ENCODE data around the gene GNG13.

Gene GNG13

GRCh38 chr16:784431-784830 lies 16.1 kb downstream of the GNG13 start:
- no peak for TF ChIP-seq CTCF (IDR thresholded peaks at IDR 0.05; ENCODE audit: insufficient read depth, low read length, missing control alignments)
- no peak for DNase-seq (ENCODE audit: low read depth, low spot score)
- no peak overlapping the region for H3K4me3 ChIP-seq (ENCODE audit: low read depth, low read length)
- POLR2A ChIA-PET: interaction anchor here (1.2 kb wide), 1 partner anchor 70 kb away, joined by 3 read pairs; the partner anchor contains the start of gene METRN
- CTCF ChIA-PET: interaction anchor here (0.8 to 7.7 kb wide), 13 partner anchors 8 to 208 kb away, joined by 3 to 210 read pairs (median 7); partner anchors contain the start of genes ANTKMT, CIAO3, METRN and MSLN

DNA sequence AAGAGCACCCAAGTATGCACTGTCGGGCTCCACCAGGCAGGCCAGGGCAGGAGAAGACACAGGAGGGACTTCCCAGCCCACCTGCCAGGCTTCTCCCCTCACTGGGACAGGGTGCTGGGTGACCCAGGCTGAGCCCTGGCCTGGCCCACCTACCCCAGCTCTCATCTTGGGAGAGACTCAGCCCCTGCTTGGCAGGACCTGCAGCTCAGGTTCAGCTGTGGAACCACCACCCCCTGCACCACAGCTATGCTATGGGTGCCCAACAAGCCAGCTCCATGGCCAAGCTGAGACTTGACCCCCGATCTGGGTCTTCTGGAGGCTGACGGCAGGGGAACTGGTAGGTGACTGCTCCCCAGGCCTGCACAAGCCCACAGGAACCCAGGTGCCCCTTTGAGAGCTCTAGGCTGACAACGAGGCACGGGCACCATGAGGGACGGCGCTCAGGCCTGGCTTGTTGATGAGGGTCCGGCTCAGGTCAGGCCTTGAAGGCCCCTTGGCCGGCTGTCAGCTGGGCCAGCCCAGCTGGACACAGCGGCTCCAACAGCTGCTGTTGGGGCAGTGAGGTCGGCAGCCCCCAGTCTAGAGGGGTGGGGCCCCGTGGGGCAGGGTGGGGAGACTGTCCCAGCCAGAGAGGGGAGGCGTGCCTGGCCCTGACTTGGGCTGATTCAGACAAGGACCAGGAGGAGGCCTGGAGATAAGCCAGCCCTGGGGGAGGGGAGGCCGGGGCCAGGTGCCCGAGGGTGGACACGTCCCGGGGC lies 17.0 kb downstream of the GNG13 start:
- ChIA-PET CTCF (interaction anchor here (1.0 to 7.7 kb wide), 2 partner anchors 35 to 71 kb away, joined by 3 to 210 read pairs; partner anchors contain the start of gene METRN), POLR2A (interaction anchor here (1.3 kb wide), 1 partner anchor 71 kb away, joined by 4 read pairs; no protein-coding TSS in a partner anchor)
- no peak for DNase-seq (ENCODE audit: low read depth, low spot score)
- no peak for TF ChIP-seq CTCF (IDR thresholded peaks at IDR 0.05; ENCODE audit: insufficient read depth, low read length, missing control alignments)
- no peak overlapping the region for H3K4me3 ChIP-seq (ENCODE audit: low read depth, low read length)

- POLR2A ChIA-PET: interaction anchor here (1.3 kb wide), 1 partner anchor 71 kb away, joined by 4 read pairs; no protein-coding TSS in a partner anchor
- no peak for DNase-seq (ENCODE audit: low read depth, low spot score)
Observed at GRCh38 chr16:782766-783403, 17.6 kb downstream of the GNG13 start.

DNA sequence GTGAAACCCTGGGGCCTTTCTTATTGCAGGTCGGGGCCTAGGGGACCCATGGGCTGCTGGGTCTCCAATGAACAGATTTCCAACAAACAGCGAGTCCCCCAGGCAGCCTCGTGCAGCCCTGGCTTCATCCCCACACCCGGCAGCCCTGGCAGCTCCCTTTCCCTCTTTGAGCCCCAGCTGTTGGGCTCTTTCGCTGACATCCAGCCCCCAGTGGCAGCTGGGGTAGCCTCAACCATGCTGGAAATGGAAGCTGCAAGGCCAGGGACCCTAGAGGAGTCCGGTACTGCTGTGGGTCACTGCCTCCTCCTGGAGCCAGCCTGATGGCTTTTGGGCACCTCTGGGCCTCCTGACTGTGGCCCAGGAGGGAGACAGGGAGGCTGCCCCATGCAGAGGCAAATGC lies 18.3 kb downstream of the GNG13 start:
- ChIA-PET CTCF (interaction anchor here (7.7 kb wide), 1 partner anchor 69 kb away, joined by 210 read pairs; the partner anchor contains the start of gene METRN), POLR2A (interaction anchor here (1.3 kb wide), 1 partner anchor 70 kb away, joined by 4 read pairs; no protein-coding TSS in a partner anchor)
- TF ChIP-seq CTCF (IDR thresholded peaks at IDR 0.05; ENCODE audit: insufficient read depth, low read length, missing control alignments): no peak
- H3K4me3 ChIP-seq (ENCODE audit: low read depth, low read length): no peak overlapping the region
- no peak for DNase-seq (ENCODE audit: low read depth, low spot score)

More at GRCh38 chr16:782766-783403, 17.6 kb downstream of the GNG13 start:
- H3K4me3 ChIP-seq (ENCODE audit: low read depth, low read length): no peak overlapping the region
- CTCF ChIA-PET: interaction anchor here (1.0 to 7.7 kb wide), 2 partner anchors 34 to 70 kb away, joined by 3 to 210 read pairs; partner anchors contain the start of gene METRN
- no peak for TF ChIP-seq CTCF (IDR thresholded peaks at IDR 0.05; ENCODE audit: insufficient read depth, low read length, missing control alignments)

GRCh38 chr16:781346-782010 lies 19.1 kb downstream of the GNG13 start:
- TF ChIP-seq CTCF (IDR thresholded peaks at IDR 0.05; ENCODE audit: insufficient read depth, low read length, missing control alignments): no peak
- no peak overlapping the region for H3K4me3 ChIP-seq (ENCODE audit: low read depth, low read length)
- ChIA-PET CTCF (interaction anchor here (1.1 kb wide), 1 partner anchor 69 kb away, joined by 5 read pairs; no protein-coding TSS in a partner anchor), POLR2A (no interaction called here)
- DNase-seq (ENCODE audit: low read depth, low spot score): no peak
